ENCODE measurements around the gene PNLDC1.

- TF ChIP-seq CTCF (IDR thresholded peaks at IDR 0.05): no peak
- TF ChIP-seq POLR2A (IDR thresholded peaks at IDR 0.05): no peak
Measured at GRCh38 chr6:159807150-159807858, 7.2 kb downstream of the PNLDC1 start.

Measured in heart left ventricle (tissue), 13 donors.